HTR-8/SVneo (cell line): Measurements from ENCODE around the gene PMVK.

Experiments
- DNase-seq: peaks from one replicate; pipeline ENCODE4 v3.0.0; 2011; ENCODE audit warnings: low spot score, mixed read lengths; ENCODE audit not compliant: insufficient read length
- FAIRE-seq: peaks from 2 replicates; lab custom pipeline; 2011; peaks lifted over from hg19 to GRCh38; lab: Jason Lieb, UNC

PMVK gene

DNA sequence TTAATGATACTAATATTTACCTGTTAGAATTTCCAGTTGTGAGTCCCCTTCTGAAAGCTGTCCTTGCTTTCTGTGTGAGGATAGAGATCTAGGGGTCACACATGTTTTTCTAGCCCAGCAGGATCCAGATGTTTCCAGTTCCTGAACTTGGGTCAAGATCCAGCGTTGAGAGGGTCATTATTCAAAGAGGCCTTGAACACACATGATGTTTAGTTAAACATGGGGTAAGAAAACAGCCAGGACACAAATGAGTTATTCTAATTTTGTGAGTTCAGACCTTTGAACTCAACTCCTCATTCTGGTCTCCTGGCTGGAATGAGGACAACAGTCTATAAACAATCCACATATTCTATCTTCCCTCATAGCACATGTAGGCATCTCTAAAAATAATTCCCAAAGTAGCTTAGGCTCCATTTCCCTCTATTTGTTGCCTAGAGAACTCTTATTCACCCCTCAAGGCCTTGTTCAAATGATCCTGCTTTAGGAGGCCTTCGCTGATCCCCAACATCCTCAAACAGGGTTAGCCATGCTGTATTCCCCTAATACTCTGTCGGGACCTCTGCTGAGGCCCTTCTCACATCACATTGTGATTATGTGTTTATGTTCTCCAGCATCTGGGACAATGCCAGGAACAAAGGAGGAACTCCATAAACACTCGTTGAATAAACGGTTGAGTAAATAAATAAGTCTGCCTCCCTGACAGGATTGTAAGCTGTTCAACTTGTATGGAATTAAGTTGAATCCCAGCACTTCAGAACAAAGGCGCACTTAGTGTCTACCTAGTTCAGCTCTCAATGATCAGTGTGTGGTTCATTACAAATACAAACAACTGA, 51.4 kb downstream of the PMVK start:
- FAIRE-seq, result no peak
- no peak for DNase-seq

DNA sequence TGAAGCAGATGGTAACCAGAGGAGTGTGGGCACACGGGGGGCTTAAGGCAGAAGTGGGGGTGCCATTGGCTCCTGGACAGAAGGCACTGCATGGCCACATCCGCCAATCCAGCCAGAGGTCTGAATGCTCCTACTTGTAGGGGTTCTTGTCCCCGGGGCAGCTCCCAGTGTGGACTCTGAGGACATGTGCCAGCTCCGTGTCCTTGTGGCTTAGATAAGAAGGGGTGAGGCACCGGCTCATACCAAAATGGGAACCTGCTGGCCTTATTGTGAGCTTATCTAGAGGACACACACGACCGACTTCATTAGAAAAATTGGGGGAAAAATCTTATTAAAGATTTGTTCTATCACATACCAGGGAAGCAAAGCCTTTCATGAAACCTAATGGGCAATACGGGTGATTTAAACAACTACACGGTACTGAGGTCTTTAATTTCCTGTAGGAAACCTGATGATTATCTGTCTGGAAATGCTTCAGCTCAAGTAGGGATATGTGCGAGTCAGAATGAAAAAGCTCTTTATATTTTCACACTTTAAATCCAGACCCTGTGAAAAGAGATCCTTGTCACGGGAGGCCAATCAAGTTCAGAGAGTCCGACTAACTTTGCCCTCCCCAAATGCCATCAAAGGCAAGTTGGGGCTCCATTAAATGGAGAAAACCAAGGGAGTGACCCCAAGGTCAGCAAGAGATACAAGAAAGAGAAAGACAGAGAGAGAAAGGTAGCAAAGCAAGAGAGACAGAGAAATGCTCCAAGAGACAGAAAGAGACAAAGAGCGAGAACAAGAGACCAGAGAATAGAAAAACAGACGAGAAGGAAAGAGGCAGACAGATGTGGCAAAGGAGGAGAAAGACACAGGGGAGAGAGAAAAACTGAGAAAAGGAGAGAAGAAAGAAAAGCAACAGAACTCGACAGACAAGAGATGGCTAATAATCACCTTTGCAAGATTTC, 52.3 kb downstream of the PMVK start:
- FAIRE-seq (no peak), DNase-seq (no peak)

DNA sequence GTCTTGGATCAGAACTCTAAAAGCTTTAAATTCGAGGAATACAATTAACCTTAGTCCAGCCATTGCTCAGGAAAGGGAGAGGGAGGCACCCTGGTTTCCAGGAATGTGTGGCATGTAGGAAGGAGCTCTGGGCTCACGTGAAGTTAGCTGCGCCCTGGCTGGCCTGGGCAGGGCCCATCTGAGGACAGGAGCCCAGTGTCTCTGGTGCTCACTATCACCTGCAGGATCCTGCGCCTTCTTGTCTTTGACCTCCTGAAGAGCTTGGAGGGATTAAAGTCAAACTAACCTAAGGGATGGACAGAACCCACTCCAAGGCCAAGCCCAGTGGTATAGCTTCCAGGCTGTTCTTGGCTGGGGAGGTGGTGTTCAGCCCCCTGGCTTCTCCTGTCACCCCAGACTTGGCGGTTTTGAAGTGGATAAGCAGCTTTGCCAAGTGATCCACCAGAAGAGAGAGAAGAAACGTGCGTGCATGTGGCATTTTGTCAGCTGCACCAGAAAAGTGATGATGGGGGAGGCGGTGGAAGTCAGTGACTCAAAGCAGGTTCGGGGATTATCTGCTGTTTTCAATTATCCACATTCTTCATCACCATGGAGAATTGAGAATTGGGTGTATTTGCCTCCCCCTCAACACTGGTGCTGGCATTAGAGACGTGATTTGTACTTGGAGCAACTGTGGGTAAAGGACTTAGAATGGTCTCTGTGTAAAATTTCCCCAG, 54.5 kb downstream of the PMVK start:
- no peak for DNase-seq
- no peak for FAIRE-seq

DNA sequence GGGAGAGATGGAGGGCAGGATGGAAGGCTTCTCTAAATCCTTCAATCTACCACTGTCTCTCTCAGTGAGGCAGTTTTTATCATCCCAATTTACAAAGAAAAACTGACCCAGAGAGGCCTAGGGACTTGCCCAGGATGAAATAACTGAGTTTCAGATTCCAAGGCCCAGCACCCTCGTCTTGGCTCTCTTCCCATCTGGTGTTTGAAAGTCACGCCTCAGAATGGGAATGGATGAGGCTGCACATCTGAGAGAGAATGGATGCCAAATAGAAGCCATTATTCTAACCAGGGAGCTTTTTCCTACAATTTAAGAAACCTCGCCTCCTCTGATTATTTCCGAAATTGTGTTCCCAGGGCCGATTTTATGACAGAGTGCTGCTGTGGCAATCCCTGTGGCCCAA, 55.8 kb downstream of the PMVK start:
- no peak for FAIRE-seq
- no peak for DNase-seq

DNA sequence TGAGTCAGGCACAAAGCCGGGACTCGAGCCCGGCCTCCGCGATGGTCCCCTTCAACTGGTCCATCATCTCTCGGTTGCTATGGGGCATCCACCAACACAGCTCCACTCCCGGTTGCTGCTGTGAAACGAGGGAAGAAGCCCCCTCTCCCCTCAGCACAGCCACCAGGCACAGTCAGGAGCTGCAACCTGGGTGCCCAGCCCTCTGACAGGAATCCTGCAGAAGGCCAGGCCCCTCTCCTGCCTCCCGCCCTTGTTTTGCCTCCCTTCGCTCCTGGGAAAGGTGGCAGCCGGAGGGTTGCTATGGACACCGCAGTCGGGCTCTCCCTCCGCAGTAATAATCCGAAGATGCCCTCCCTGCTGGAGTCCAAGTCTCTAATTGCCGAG, 57.5 kb downstream of the PMVK start:
- FAIRE-seq (no peak), DNase-seq (no peak)

DNA sequence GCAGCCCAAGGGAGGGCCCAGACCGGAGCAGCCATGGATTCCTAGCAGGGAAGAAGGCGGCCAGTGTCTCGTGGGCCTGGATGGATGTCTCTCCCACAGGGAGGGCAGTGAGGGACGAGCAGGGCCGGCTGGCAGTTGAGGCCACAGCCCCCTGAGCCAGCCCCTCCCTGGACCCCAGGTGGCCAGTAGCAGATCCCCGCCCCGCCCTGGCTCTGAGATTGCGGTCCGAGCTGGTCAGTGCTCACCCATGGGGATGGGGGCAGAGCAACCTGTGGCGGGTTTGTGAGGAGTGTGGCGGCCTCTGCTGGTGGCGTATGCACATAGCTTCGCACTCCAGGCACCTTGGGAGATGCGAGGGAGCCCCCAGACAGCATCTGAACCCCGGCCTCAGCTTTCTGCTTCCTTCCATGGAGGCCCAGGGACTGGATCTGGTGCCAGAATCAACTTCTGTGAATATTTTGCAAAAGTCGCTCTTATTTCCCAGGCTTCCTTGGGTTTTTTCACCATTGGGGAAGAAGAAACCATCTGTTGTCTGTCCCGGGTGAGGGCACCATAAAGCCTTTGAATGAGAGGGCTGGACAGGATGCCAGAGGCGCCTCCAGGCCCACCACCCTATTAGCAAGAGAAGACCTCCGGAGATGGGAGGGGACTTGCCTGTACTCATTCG, 58.0 kb downstream of the PMVK start:
- DNase-seq (peak; percentile 77), FAIRE-seq (no peak)

DNA sequence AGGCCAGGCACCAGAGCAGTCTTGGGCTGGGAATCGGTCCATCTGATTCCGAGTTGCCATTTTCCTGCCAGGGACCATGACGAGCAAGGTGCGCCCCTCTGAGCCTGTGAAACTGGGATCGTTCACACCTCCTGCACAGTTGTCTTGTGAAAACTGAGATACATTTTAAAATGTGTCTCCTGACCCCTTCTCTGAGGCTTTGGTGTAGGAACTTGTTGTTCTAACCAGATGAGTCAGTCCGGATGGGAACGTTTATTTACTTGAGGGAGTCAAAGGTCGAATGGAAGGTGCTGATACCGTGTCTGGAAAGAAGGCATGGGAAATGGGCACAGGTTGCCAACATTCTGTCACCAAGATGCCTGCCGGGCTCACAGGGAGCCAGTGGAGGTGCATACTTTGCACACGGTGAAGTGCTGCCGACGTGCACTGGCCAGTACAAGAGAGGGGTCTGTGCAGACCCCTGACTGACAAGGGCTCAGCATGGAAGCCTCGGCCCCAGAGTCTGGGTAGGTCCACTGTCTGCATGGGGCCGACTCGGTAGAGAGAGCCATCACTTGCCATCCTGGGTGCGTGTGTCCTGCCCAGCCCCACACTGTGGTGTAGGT, 59.0 kb downstream of the PMVK start:
- FAIRE-seq (no peak), DNase-seq (no peak)

DNA sequence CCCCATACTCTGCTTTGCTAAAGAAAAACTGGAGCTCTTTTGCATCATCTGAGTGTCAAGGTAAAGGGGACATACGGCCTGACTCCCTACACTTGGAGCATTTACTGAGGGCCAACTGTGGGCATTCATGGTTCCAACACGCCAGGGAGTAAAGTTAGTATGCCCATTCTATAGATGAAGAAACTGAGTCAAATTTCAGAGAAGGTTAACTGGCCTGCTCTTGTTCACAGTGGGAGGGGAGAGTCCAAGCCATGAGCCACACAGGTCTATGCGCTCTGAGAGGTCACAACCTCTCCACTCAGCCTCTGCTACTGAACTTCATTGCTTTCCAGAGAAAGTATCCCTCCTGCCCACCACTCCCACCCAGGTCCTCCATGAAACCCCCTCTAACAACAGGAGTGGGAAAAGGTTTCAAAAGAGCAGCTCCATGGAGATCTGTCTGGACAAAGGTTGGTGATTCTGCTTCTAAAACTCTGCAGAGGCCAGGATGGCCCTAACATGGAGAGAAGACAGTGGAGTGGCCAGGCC, 59.6 kb downstream of the PMVK start:
- DNase-seq, result no peak
- FAIRE-seq, result no peak
